HUDEP-2 (cell line): ENCODE results near the gene ZKSCAN8.
A peak's percentile ranks its signal among the peaks of the same experiment; 100 is the strongest.
"Not testable (repeated sequence)": the region's sequence is repeated elsewhere in the genome, so short reads cannot be mapped to it uniquely, and the experiment has no call there.

Experiments used
- DNase-seq, 76 experiments: peaks; one replicate each; lab custom pipeline; 2025; ENCODE audit not compliant: unreplicated experiment in 76 of 76; lab: John Stamatoyannopoulos, UW

The ZKSCAN8 gene

GRCh38 chr6:28141500-28142329 lies at the start of gene ZKSCAN8:
TSS of gene ZKSCAN8 (plus strand) at chr6:28141883. CDS start at chr6:28148408, 6,525 bp downstream.
- peak in 74 of 76 experiments; percentile 53 to 92 (median 80) for DNase-seq

GRCh38 chr6:28102222-28102621 lies 39.5 kb upstream of the ZKSCAN8 start:
- not testable (repeated sequence) for DNase-seq

GRCh38 chr6:28102699-28103098 lies 39.0 kb upstream of the ZKSCAN8 start:
- DNase-seq: not testable (repeated sequence)

- DNase-seq: peak in 74 of 76 experiments; percentile 52 to 95 (median 83)
Observed at GRCh38 chr6:28104392-28105244, 37.1 kb upstream of the ZKSCAN8 start.

GRCh38 chr6:28105245-28105639 lies 36.4 kb upstream of the ZKSCAN8 start:
- DNase-seq: peak in 29 of 76 experiments; percentile 5 to 71 (median 39)

- no peak for DNase-seq
Observed at GRCh38 chr6:28107506-28107905, 34.2 kb upstream of the ZKSCAN8 start.

GRCh38 chr6:28111964-28112363 lies 29.7 kb upstream of the ZKSCAN8 start:
- no peak for DNase-seq

- no peak for DNase-seq
Observed at GRCh38 chr6:28115799-28116198, 25.9 kb upstream of the ZKSCAN8 start.

GRCh38 chr6:28117386-28118050 lies 24.2 kb upstream of the ZKSCAN8 start:
- peak in 1 of 76 experiments; percentile 13 for DNase-seq

GRCh38 chr6:28118217-28118616 lies 23.5 kb upstream of the ZKSCAN8 start:
- no peak for DNase-seq

- DNase-seq: peak in 2 of 76 experiments; percentile 29 to 77
Observed at GRCh38 chr6:28121876-28122275, 19.8 kb upstream of the ZKSCAN8 start.

- DNase-seq: peak in 67 of 76 experiments; percentile 24 to 98 (median 77)
Observed at GRCh38 chr6:28122283-28122682, 19.4 kb upstream of the ZKSCAN8 start.

GRCh38 chr6:28124350-28124970 lies 17.2 kb upstream of the ZKSCAN8 start, which contains the start of gene ZSCAN16:
TSS of gene ZSCAN16 (plus strand) at chr6:28124609. CDS start at chr6:28125444, 835 bp downstream.
- peak in 74 of 76 experiments; percentile 48 to 95 (median 84) for DNase-seq

GRCh38 chr6:28124971-28125353 lies 16.7 kb upstream of the ZKSCAN8 start:
- no peak for DNase-seq

GRCh38 chr6:28125401-28125800 lies 16.3 kb upstream of the ZKSCAN8 start:
- peak in 3 of 76 experiments; percentile 17 to 33 (median 22) for DNase-seq

GRCh38 chr6:28134015-28134414 lies 7.7 kb upstream of the ZKSCAN8 start:
- DNase-seq: peak in 45 of 76 experiments; percentile 11 to 70 (median 38)

- no peak for DNase-seq
Observed at GRCh38 chr6:28134716-28135115, 7.0 kb upstream of the ZKSCAN8 start.

- peak in 8 of 76 experiments; percentile 7 to 53 (median 24) for DNase-seq
Observed at GRCh38 chr6:28135393-28135792, 6.3 kb upstream of the ZKSCAN8 start.

- DNase-seq: peak; percentile 75 to 98 (median 95)
Observed at GRCh38 chr6:28136585-28137504, 4.8 kb upstream of the ZKSCAN8 start.
